Measurements from ENCODE around the gene RHBDD2.
"Not testable (repeated sequence)": the region's sequence is repeated elsewhere in the genome, so short reads cannot be mapped to it uniquely, and the experiment has no call there.

DNA sequence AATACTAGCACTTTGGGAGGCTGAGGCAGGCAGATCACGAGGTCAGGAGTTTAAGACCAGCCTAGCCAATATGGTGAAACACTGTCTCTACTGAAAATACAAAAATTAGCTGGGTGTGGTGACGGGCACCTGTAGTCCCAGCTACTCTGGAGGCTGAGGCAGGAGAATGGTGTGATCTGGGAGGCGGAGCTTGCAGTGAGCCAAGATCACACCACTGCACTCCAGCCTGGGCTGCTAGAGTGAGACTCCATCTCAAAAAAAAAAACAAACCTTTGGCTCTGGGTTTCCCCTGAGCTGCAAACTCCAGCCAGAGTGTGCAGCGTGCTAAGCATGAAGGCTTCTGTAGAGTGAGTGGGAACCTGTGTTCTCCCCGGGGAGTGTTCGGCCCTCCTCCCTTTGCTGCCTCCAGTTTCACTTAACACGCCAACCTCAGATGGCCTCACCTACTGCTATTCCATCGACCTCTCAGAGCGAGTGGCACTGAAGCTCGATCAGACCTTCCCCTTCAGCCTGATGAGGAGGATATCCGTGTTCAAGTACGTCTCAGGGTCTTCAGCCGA lies 4.5 kb downstream of the RHBDD2 start:
- not testable (repeated sequence) for TF ChIP-seq EZH2 (optimal IDR thresholded peaks at IDR 0.05; ENCODE audit: low read depth, low read length); CTCF (IDR thresholded peaks at IDR 0.05; ENCODE audit: low read length); EZH2phosphoT487 (IDR thresholded peaks at IDR 0.05; ENCODE audit: low read length)

All from MM.1S (cell line).